Measurements from ENCODE around the gene GPR63. TPM values are rescaled to one million over a fixed set of nuclear protein-coding genes. Genes with fewer than 3 reads are reported as not detected.

Gene GPR63
- total and polyA plus RNA-seq, 2 donors (not counting 1 experiment from before 2014, with no cell fraction given), result 1.2 to 3.0 TPM

- no peak overlapping the region for H3K27ac ChIP-seq (ENCODE audit: insufficient read depth, low read length)
- H3K9me3 ChIP-seq (ENCODE audit: control insufficient read depth, insufficient read depth, low read depth, low read length), result no peaks in the 10 kb centered on the region
- TF ChIP-seq EZH2 (IDR thresholded peaks at IDR 0.05; ENCODE audit: low read length, missing control alignments) (no peak), CTCF (conservative IDR thresholded peaks at IDR 0.05 in 1 of 2, IDR thresholded peaks at IDR 0.05 in 1 of 2; ENCODE audit: low read depth in 1 of 2, low read length in 2 of 2) (no peak)
- H3K4me1 ChIP-seq (ENCODE audit: control insufficient read depth, extremely low read depth, insufficient read depth, low read length), result no peaks in the 10 kb centered on the region
- no peak for DNase-seq (ENCODE audit: low read depth in 2 of 2)
- H3K9ac ChIP-seq (ENCODE audit: insufficient read depth, low read length), result no peak overlapping the region
- no peak overlapping the region for H3K4me3 ChIP-seq (replicated peaks in 1 of 4; ENCODE audit: control extremely low read depth in 1 of 4, insufficient read depth in 1 of 4, low read depth in 3 of 4, low read length in 4 of 4)
- no peaks in the 10 kb centered on the region for H3K27me3 ChIP-seq (ENCODE audit: control insufficient read depth, insufficient read depth, low read length)
- H3K36me3 ChIP-seq (ENCODE audit: control insufficient read depth, insufficient read depth, low read length), result no peaks in the 10 kb centered on the region
- H3K4me2 ChIP-seq (ENCODE audit: extremely low read depth, insufficient read depth, low read length), result no peak overlapping the region
- no peaks in the 10 kb centered on the region for H4K20me1 ChIP-seq (ENCODE audit: control insufficient read depth, extremely low read depth, insufficient read depth, low read length)
- H3K79me2 ChIP-seq (ENCODE audit: control insufficient read depth, insufficient read depth, low read length), result no peaks in the 10 kb centered on the region
- H2AFZ ChIP-seq (ENCODE audit: low read length), result no peak overlapping the region
These were observed 3.2 kb downstream of the GPR63 start for GRCh38 chr6:96834070-96834469.

GRCh38 chr6:96832780-96833179 is 4.5 kb downstream of the GPR63 start:
- TF ChIP-seq CTCF (conservative IDR thresholded peaks at IDR 0.05 in 1 of 2, IDR thresholded peaks at IDR 0.05 in 1 of 2; ENCODE audit: low read depth in 1 of 2, low read length in 2 of 2), result no peak
- no peak for TF ChIP-seq EZH2 (IDR thresholded peaks at IDR 0.05; ENCODE audit: low read length, missing control alignments)
- no peak overlapping the region for H3K4me2 ChIP-seq (ENCODE audit: extremely low read depth, insufficient read depth, low read length)

GRCh38 chr6:96826865-96827264 is 10.4 kb downstream of the GPR63 start:
- no peaks in the 10 kb centered on the region for H3K36me3 ChIP-seq (ENCODE audit: control insufficient read depth, insufficient read depth, low read length)
- no peaks in the 10 kb centered on the region for H4K20me1 ChIP-seq (ENCODE audit: control insufficient read depth, extremely low read depth, insufficient read depth, low read length)

More at GRCh38 chr6:96832780-96833179, 4.5 kb downstream of the GPR63 start:
- Histone ChIP-seq H3K79me2 (ENCODE audit: control insufficient read depth, insufficient read depth, low read length) (no peaks in the 10 kb centered on the region), H3K27me3 (ENCODE audit: control insufficient read depth, insufficient read depth, low read length) (no peaks in the 10 kb centered on the region), H4K20me1 (ENCODE audit: control insufficient read depth, extremely low read depth, insufficient read depth, low read length) (no peaks in the 10 kb centered on the region), H3K36me3 (ENCODE audit: control insufficient read depth, insufficient read depth, low read length) (no peaks in the 10 kb centered on the region), H3K4me1 (ENCODE audit: control insufficient read depth, extremely low read depth, insufficient read depth, low read length) (no peaks in the 10 kb centered on the region), H3K9ac (ENCODE audit: insufficient read depth, low read length) (no peak overlapping the region), H3K27ac (ENCODE audit: insufficient read depth, low read length) (no peak overlapping the region), H3K4me3 (replicated peaks in 1 of 4; ENCODE audit: control extremely low read depth in 1 of 4, insufficient read depth in 1 of 4, low read depth in 3 of 4, low read length in 4 of 4) (no peak overlapping the region), H3K9me3 (ENCODE audit: control insufficient read depth, insufficient read depth, low read depth, low read length) (no peaks in the 10 kb centered on the region), H2AFZ (ENCODE audit: low read length) (no peak overlapping the region)
- no peak for DNase-seq (ENCODE audit: low read depth in 2 of 2)

More at GRCh38 chr6:96826865-96827264, 10.4 kb downstream of the GPR63 start:
- Histone ChIP-seq H2AFZ (ENCODE audit: low read length) (no peak overlapping the region), H3K27me3 (ENCODE audit: control insufficient read depth, insufficient read depth, low read length) (no peaks in the 10 kb centered on the region), H3K79me2 (ENCODE audit: control insufficient read depth, insufficient read depth, low read length) (no peaks in the 10 kb centered on the region), H3K4me3 (replicated peaks in 1 of 4; ENCODE audit: control extremely low read depth in 1 of 4, insufficient read depth in 1 of 4, low read depth in 3 of 4, low read length in 4 of 4) (no peak overlapping the region), H3K9ac (ENCODE audit: insufficient read depth, low read length) (no peak overlapping the region), H3K9me3 (ENCODE audit: control insufficient read depth, insufficient read depth, low read depth, low read length) (no peaks in the 10 kb centered on the region), H3K4me2 (ENCODE audit: extremely low read depth, insufficient read depth, low read length) (no peak overlapping the region), H3K27ac (ENCODE audit: insufficient read depth, low read length) (no peak overlapping the region), H3K4me1 (ENCODE audit: control insufficient read depth, extremely low read depth, insufficient read depth, low read length) (no peaks in the 10 kb centered on the region)
- TF ChIP-seq EZH2 (IDR thresholded peaks at IDR 0.05; ENCODE audit: low read length, missing control alignments) (no peak), CTCF (conservative IDR thresholded peaks at IDR 0.05 in 1 of 2, IDR thresholded peaks at IDR 0.05 in 1 of 2; ENCODE audit: low read depth in 1 of 2, low read length in 2 of 2) (no peak)
- no peak for DNase-seq (ENCODE audit: low read depth in 2 of 2)

All from fibroblast of lung (primary cell).